SU-DHL-6 (cell line): ENCODE measurements around the gene ATOH7.

ENCODE experiments used
- H2AFZ ChIP-seq: fragments of 200-600 bp; sonication (generic); 2 replicates; pipeline ENCODE4 v1.6.1; 2014; ENCODE audit warnings: low read depth, mild to moderate bottlenecking, moderate library complexity, mixed read lengths, antibody characterized with exemption, low read length; ENCODE audit not compliant: severe bottlenecking
- H3F3A ChIP-seq: fragments of 200-600 bp; shearing (Covaris generic); 2 replicates; pipeline ENCODE4 v1.6.0; 2016; ENCODE audit warnings: antibody characterized with exemption, mild to moderate bottlenecking; ENCODE audit not compliant: insufficient read depth
- H3K27ac ChIP-seq: fragments of 200-600 bp; sonication (generic); 2 replicates; pipeline ENCODE4 v1.5.1; 2016; ENCODE audit warnings: low read depth, mild to moderate bottlenecking, low read length, moderate library complexity, mixed read lengths
- H3K27me3 ChIP-seq: fragments of 200-600 bp; sonication (generic), shearing (Covaris generic); 2 replicates; pipeline ENCODE4 v1.6.0; 2014; ENCODE audit warnings: mild to moderate bottlenecking, low read length
- H3K36me3 ChIP-seq: fragments of 200-600 bp; sonication (generic); 2 replicates; pipeline ENCODE4 v1.6.1; 2014; ENCODE audit warnings: mild to moderate bottlenecking, low read length, mixed read lengths
- H3K4me2 ChIP-seq: fragments of 300-600, 200-600 bp; shearing (Covaris generic), sonication (generic); 2 replicates; pipeline ENCODE4 v1.6.0; 2014; ENCODE audit warnings: low read length, low read depth, mild to moderate bottlenecking; ENCODE audit not compliant: poor library complexity, severe bottlenecking
- H3K4me3 ChIP-seq: fragments of 200-600 bp; sonication (generic); 2 replicates; pipeline ENCODE4 v1.5.1; 2014; ENCODE audit warnings: antibody characterized with exemption, low read length, mild to moderate bottlenecking, mixed read lengths; ENCODE audit not compliant: insufficient read depth, poor library complexity, severe bottlenecking
- H3K79me2 ChIP-seq: fragments of 200-600 bp; sonication (generic); 2 replicates; pipeline ENCODE4 v1.6.1; 2014; ENCODE audit warnings: mild to moderate bottlenecking, low read length, moderate library complexity; ENCODE audit not compliant: insufficient read depth
- H3K9ac ChIP-seq: fragments of 200-600 bp; sonication (generic); 2 replicates; pipeline ENCODE4 v1.7.0; 2014; ENCODE audit warnings: mild to moderate bottlenecking, low read length
- H3K9me2 ChIP-seq: fragments of 200-600 bp; sonication (generic); replicated peaks from 2 replicates; pipeline ENCODE4 v1.6.1; 2014; ENCODE audit warnings: low read length; ENCODE audit not compliant: insufficient read depth
- H3K9me3 ChIP-seq: fragments of 200-600 bp; sonication (generic); 2 replicates; pipeline ENCODE4 v1.6.1; 2014; ENCODE audit warnings: low read length, mixed read lengths; ENCODE audit not compliant: insufficient read depth
- H4K20me1 ChIP-seq: fragments of 200-600 bp; sonication (generic); 2 replicates; pipeline ENCODE4 v1.6.1; 2014; ENCODE audit warnings: low read depth, mild to moderate bottlenecking, antibody characterized with exemption, low read length, moderate library complexity, mixed read lengths
- EZH2phosphoT487 ChIP-seq: fragments of 200-600 bp; sonication (generic), shearing (Covaris generic); conservative IDR thresholded peaks from 2 replicates; pipeline ENCODE4 v1.6.1; 2018; ENCODE audit warnings: mild to moderate bottlenecking, antibody characterized with exemption, low read length, moderate library complexity, mixed read lengths
- TF ChIP-seq, protein P1 (sequence below): fragments of 200-600 bp; sonication (generic); IDR thresholded peaks from one replicate; pipeline ENCODE4 v1.5.1; 2017; ENCODE audit warnings: antibody characterized with exemption, mild to moderate bottlenecking, low read length, moderate library complexity; ENCODE audit not compliant: insufficient read depth, poor library complexity, severe bottlenecking

ATOH7 gene

DNA sequence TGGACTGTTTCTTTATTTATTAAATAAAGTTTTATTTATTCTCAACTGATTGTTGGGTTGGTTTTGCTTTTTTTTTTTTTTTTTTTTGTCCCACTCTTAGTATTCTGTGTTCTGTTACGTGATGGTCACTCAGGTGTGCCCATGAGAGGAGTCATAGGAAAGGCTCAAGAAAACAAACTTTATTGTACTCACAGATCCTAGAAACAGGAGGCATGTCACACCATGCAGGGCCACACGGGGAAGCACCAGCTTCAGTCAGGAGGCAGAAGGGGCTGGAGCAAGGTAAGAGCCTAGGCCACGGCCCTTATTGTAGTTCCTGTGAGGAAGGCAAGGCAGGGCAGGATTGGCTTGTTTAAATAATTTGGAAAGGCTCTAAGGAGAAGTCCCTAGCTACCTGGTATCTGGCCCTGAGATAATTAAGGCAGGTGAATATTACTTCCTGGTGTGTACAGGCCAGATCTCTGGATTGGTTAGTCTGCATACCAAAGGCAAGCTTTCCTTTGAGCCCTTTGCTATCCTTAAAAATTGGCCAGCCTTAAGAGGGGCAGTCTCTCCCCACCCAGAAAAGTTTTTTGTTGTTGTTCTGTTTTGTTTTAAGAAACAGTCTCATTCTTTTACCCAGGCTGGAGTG, 8.3 kb downstream of the ATOH7 start:
- Histone ChIP-seq H3K9ac (no peak overlapping the region), H3K27me3 (no peaks in the 10 kb centered on the region), H3K36me3 (no peaks in the 10 kb centered on the region), H3K4me3 (no peak overlapping the region), H3K27ac (no peak overlapping the region), H2AFZ (peak overlapping the region; percentile 75), H3K4me2 (no peak overlapping the region), H3K9me2 (no peaks in the 10 kb centered on the region), H3K9me3 (no peaks in the 10 kb centered on the region), H4K20me1 (no peaks in the 10 kb centered on the region), H3F3A (peaks cover 3% of the 10 kb centered on the region; the same call in 1 of the 2 replicates), H3K79me2 (no peaks in the 10 kb centered on the region)
- TF ChIP-seq EZH2phosphoT487, result no peak
- TF ChIP-seq, protein P1, sequence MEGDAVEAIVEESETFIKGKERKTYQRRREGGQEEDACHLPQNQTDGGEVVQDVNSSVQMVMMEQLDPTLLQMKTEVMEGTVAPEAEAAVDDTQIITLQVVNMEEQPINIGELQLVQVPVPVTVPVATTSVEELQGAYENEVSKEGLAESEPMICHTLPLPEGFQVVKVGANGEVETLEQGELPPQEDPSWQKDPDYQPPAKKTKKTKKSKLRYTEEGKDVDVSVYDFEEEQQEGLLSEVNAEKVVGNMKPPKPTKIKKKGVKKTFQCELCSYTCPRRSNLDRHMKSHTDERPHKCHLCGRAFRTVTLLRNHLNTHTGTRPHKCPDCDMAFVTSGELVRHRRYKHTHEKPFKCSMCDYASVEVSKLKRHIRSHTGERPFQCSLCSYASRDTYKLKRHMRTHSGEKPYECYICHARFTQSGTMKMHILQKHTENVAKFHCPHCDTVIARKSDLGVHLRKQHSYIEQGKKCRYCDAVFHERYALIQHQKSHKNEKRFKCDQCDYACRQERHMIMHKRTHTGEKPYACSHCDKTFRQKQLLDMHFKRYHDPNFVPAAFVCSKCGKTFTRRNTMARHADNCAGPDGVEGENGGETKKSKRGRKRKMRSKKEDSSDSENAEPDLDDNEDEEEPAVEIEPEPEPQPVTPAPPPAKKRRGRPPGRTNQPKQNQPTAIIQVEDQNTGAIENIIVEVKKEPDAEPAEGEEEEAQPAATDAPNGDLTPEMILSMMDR, result no peak

DNA sequence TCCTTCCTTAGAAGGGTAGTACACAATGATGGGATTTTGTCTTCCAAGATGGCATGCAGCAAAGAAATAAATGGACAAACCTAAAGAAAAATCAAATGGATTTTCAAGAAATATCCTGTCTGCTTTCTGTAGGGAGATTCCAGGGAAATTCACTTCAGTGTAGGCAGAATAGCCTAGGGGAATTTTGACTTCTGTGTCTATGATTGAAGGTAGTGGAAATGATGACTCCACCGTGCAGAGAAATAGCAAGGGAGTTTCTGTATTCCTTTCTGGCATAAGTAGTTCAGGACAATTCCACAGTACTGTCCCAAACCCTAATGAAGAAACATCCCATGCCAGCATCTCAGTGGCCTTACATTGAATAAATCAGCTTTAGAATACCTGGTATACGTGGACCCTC, 9.5 kb downstream of the ATOH7 start:
- Histone ChIP-seq H3F3A (peaks cover 3% of the 10 kb centered on the region; the same call in 1 of the 2 replicates), H3K27me3 (no peaks in the 10 kb centered on the region), H3K9me2 (no peaks in the 10 kb centered on the region), H3K4me3 (no peak overlapping the region), H4K20me1 (no peaks in the 10 kb centered on the region), H3K36me3 (no peaks in the 10 kb centered on the region), H3K9ac (no peak overlapping the region), H3K4me2 (no peak overlapping the region), H3K9me3 (no peaks in the 10 kb centered on the region), H3K79me2 (no peaks in the 10 kb centered on the region), H3K27ac (no peak overlapping the region), H2AFZ (peak overlapping the region; percentile 22)
- TF ChIP-seq EZH2phosphoT487, result no peak
- TF ChIP-seq, protein P1, result no peak

DNA sequence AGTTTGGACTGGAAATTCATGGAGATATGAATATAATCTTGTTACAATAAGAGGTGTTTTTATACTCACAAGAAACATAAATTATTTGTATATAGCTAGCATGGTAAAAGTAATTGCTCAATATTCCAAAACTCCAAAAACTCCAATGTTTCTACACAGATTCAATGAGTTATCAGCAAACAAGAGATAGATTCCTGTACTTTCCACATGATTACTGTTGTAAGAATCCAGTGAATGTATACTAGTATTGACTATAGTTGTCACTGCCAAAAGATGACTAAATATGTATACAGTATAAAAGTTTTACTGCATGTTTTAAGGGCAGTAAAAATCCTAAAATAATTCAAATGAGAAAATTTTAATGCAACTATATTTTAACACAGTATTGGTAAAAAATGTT, 10.7 kb downstream of the ATOH7 start:
- peaks cover 3% of the 10 kb centered on the region; the same call in 1 of the 2 replicates for H3F3A ChIP-seq
- no peak overlapping the region for H3K4me2 ChIP-seq
- no peaks in the 10 kb centered on the region for H3K9me3 ChIP-seq
- no peak overlapping the region for H2AFZ ChIP-seq
- no peaks in the 10 kb centered on the region for H3K9me2 ChIP-seq
- H3K9ac ChIP-seq, result no peak overlapping the region
- H3K79me2 ChIP-seq, result no peaks in the 10 kb centered on the region
- no peaks in the 10 kb centered on the region for H3K27me3 ChIP-seq
- H3K36me3 ChIP-seq, result no peaks in the 10 kb centered on the region
- no peak overlapping the region for H3K27ac ChIP-seq
- TF ChIP-seq, protein P1, result no peak
- no peak for TF ChIP-seq EZH2phosphoT487
- H3K4me3 ChIP-seq, result no peak overlapping the region
- no peaks in the 10 kb centered on the region for H4K20me1 ChIP-seq
